B cell (primary cell): ENCODE results near the gene MRPL55. TPM values are rescaled to one million over a fixed set of nuclear protein-coding genes. Genes with fewer than 3 reads are reported as not detected.

Experiments
- ATAC-seq: fragments of 200-7000 bp; cut with Tn5 transposase; one replicate; pipeline ENCODE4 v1.10.0; 2021; ENCODE audit warnings: low read depth, mild to moderate bottlenecking, moderate number of reproducible peaks, moderate library complexity
- CTCF ChIA-PET: fragments of 350-600 bp; sonication (Branson Sonifier 250); formaldehyde crosslinking; loops from one replicate; lab custom pipeline; 2021; ENCODE audit warnings: antibody characterized with exemption, inconsistent platforms; lab: Charles Lee
- POLR2A ChIA-PET: fragments of 350-600 bp; sonication (Branson Sonifier 250); formaldehyde crosslinking; loops from one replicate; lab custom pipeline; 2021; ENCODE audit warnings: antibody characterized with exemption; lab: Charles Lee
- DNase-seq: peaks from one replicate; pipeline ENCODE4 v3.0.0; 2013
- H2AFZ ChIP-seq: 2 replicates; pipeline ENCODE4 v1.6.1; 2012; ENCODE audit warnings: mild to moderate bottlenecking, low read depth, low read length; ENCODE audit not compliant: insufficient read depth, poor library complexity, severe bottlenecking
- H3K27ac ChIP-seq, 2 donors: 1 replicate in 1 of 2; 2 replicates in 1 of 2; pipeline ENCODE4 v1.5.1; 2012 to 2013; ENCODE audit warnings: low read length in 2 of 2, mild to moderate bottlenecking in 2 of 2, moderate library complexity in 1 of 2
- H3K27me3 ChIP-seq, 4 experiments: fragments of 200-600 bp in 1 of 4; sonication (generic) in 1 of 4; replicated peaks in 1 of 4; 1 replicate in 2 of 4; 2 replicates in 2 of 4; pipeline versions ENCODE4 v1.6.1 to v1.7.0; 2013 to 2016; ENCODE audit warnings: low read length in 3 of 4, mild to moderate bottlenecking in 2 of 4, mixed read lengths in 1 of 4, moderate library complexity in 1 of 4; ENCODE audit not compliant: insufficient read depth in 4 of 4, control insufficient read depth in 3 of 4; ENCODE audit errors: control extremely low read depth in 1 of 4
- H3K36me3 ChIP-seq, 2 experiments: replicated peaks in 1 of 2; 1 replicate in 1 of 2; 2 replicates in 1 of 2; pipeline versions ENCODE4 v1.6.1 to v1.7.1; 2013; ENCODE audit warnings: low read length in 1 of 2; ENCODE audit not compliant: insufficient read depth in 2 of 2, control insufficient read depth in 1 of 2; ENCODE audit errors: control extremely low read depth in 1 of 2, extremely low read depth in 1 of 2
- H3K4me1 ChIP-seq, 2 donors: fragments of 200-600 bp in 1 of 2; sonication (generic) in 1 of 2; 1 replicate in 1 of 2; 2 replicates in 1 of 2; pipeline versions ENCODE4 v1.5.1 to v1.6.1; 2013 to 2017; ENCODE audit warnings: low read length in 2 of 2; ENCODE audit not compliant: control insufficient read depth in 2 of 2, insufficient read depth in 2 of 2
- H3K4me2 ChIP-seq: replicated peaks from 2 replicates; pipeline ENCODE3; 2012; ENCODE audit warnings: mild to moderate bottlenecking, low read depth, low read length; ENCODE audit not compliant: poor library complexity, severe bottlenecking
- H3K4me3 ChIP-seq, 5 experiments: fragments of 200-600 bp in 1 of 5; sonication (generic) in 1 of 5; 1 replicate in 3 of 5; 2 replicates in 2 of 5; pipeline versions ENCODE4 v1.5.1 to v1.7.0; 2011 to 2016; ENCODE audit warnings: low read length in 4 of 5, mild to moderate bottlenecking in 4 of 5, low read depth in 2 of 5, control low read depth in 1 of 5, moderate library complexity in 1 of 5; ENCODE audit not compliant: insufficient read depth in 1 of 5; ENCODE audit errors: control extremely low read depth in 1 of 5, extremely low read depth in 1 of 5
- H3K79me2 ChIP-seq: fragments of 200-600 bp; sonication (generic); one replicate; pipeline ENCODE4 v1.6.0; 2016; ENCODE audit warnings: low read length; ENCODE audit not compliant: control insufficient read depth, insufficient read depth
- H3K9ac ChIP-seq: fragments of 200-600 bp; sonication (generic); 2 replicates; pipeline ENCODE4 v1.6.1; 2017; ENCODE audit warnings: mild to moderate bottlenecking, low read length, moderate library complexity
- H3K9me3 ChIP-seq, 3 donors: one replicate each; pipeline versions ENCODE4 v1.6.1 to v1.7.1; 2013; ENCODE audit warnings: low read length in 2 of 3; ENCODE audit not compliant: control insufficient read depth in 2 of 3, insufficient read depth in 1 of 3; ENCODE audit errors: control extremely low read depth in 1 of 3
- H4K20me1 ChIP-seq: 2 replicates; pipeline ENCODE4 v1.6.0; 2012; ENCODE audit warnings: mild to moderate bottlenecking, low read length; ENCODE audit not compliant: insufficient read depth, control insufficient read depth, poor library complexity, severe bottlenecking
- H3K27ac Mint-ChIP-seq: one replicate; pipeline ENCODE4 v1.8.0; 2021; ENCODE audit warnings: mixed read lengths
- H3K27me3 Mint-ChIP-seq: one replicate; pipeline ENCODE4 v1.8.0; 2021; ENCODE audit warnings: mixed read lengths
- H3K4me1 Mint-ChIP-seq: one replicate; pipeline ENCODE4 v1.8.0; 2021; ENCODE audit warnings: mixed read lengths
- H3K4me3 Mint-ChIP-seq: one replicate; pipeline ENCODE4 v1.8.0; 2021; ENCODE audit warnings: mixed read lengths
- H3K9me3 Mint-ChIP-seq: one replicate; pipeline ENCODE4 v1.8.0; 2022; ENCODE audit warnings: mixed read lengths; ENCODE audit not compliant: insufficient read depth
- CTCF ChIP-seq: fragments of 200-600 bp; IDR thresholded peaks from one replicate; pipeline ENCODE4 v1.8.0; 2022; ENCODE audit warnings: antibody characterized with exemption, mild to moderate bottlenecking
- EZH2 ChIP-seq: IDR thresholded peaks from 2 replicates; pipeline ENCODE4 v1.6.1; 2012; ENCODE audit warnings: borderline replicate concordance, low read depth, mild to moderate bottlenecking, moderate library complexity, low read length; ENCODE audit not compliant: insufficient read depth, poor library complexity, severe bottlenecking
- WGBS: methylation state at CpG from one replicate; pipeline ENCODE4 v1.1.5; 2013; ENCODE audit warnings: missing lambda C conversion rate; ENCODE audit not compliant: insufficient coverage; 5-methylcytosine and 5-hydroxymethylcytosine counted together
- intact Hi-C: fragments of 100-400 bp; cut with micrococcal nuclease; formaldehyde crosslinking; loops from one replicate; pipeline ENCODE4 v1.10.0; 2022
- polyA plus RNA-seq: library from polyadenylated mRNA; depleted of rRNA; stranded (reverse); fragments of >200 nt; gene quantifications from 2 replicates; pipeline ENCODE4 v1.2.3, GENCODE V29; 2012
- total RNA-seq, 2 donors: library from RNA; stranded (reverse); fragments of 120-200 nt in 1 of 2; gene quantifications; 1 replicate in 1 of 2; 2 replicates in 1 of 2; pipeline versions ENCODE4 v1.2.3 to v1.2.4, GENCODE V29; 2013 to 2022

MRPL55 gene
- total and polyA plus RNA-seq, 2 donors (not counting 1 experiment from before 2014, with no cell fraction given): 38.9 to 297 TPM

DNA sequence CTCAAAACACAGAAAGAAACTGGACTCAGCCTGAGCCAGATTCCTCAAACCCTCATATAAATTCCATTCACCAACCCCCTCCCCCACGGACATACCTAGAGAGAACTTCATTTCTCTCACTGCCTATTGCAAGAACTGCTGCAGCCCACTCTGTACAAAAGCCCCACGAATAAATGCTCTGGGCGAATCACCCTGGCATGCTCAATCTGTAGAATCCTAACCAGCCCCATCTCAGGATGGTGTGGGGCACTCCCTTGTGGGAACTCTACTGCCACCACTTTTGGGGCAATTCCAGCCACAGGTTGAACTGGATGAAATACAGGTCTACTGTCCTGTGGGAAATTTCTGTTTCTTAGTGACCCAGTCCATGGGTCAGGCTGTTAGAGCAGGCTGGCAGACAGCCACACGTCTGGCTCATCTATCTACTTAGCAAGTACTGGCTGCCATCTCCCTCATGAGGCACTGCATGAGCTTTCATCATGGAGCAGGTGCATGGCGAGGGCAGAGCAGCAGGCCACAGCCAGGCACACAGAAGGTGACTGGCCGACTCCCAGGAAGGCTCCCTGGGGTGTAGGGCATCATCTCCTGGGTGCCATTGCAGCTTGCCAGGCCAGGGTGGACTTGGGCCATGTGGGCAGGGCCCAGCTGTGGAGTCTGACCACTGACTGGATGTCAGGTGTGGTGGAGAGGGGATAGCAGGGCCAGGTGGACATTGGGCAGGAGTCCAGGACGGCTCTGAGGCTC is 4.4 kb downstream of the MRPL55 start:
- 84% methylated on average over 7 of the region's 7 CpGs for WGBS
- DNase-seq: no peak
- ChIA-PET POLR2A (interaction anchor here (0.5 to 1.5 kb wide), 3 partner anchors 23 to 61 kb away, joined by 3 to 5 read pairs (median 3); partner anchors contain the start of gene ARF1), CTCF (no interaction called here)
- Histone ChIP-seq H3K27me3 (no peaks in the 10 kb centered on the region), H3K27ac (no peak overlapping the region), H3K4me1 (peaks cover 27 to 41% of the 10 kb centered on the region in 2 donors), H3K9ac (no peak overlapping the region), H3K4me3 (no peak overlapping the region), H4K20me1 (peaks cover 26% of the 10 kb centered on the region), H2AFZ (no peak overlapping the region), H3K9me3 (no peaks in the 10 kb centered on the region), H3K79me2 (peaks cover 34% of the 10 kb centered on the region), H3K4me2 (no peak overlapping the region), H3K36me3 (peaks cover 0 to 27% of the 10 kb centered on the region in 2 experiments)
- Mint-ChIP-seq H3K4me3 (peak overlapping the region; percentile 99), H3K27me3 (no peaks in the 10 kb centered on the region), H3K27ac (peak overlapping the region; percentile 73), H3K4me1 (peaks cover 40% of the 10 kb centered on the region), H3K9me3 (no peaks in the 10 kb centered on the region)
- intact Hi-C loops: loop anchor here (10.0 kb wide), 2 partner anchors 170 to 1400 kb away; partner anchors contain the start of gene NUP133
- TF ChIP-seq CTCF (no peak), EZH2 (no peak)
- ATAC-seq: no peak
